RWPE2 (cell line): ENCODE results near the gene CTTNBP2.

Source experiments
- ATAC-seq: fragments of 200-7000 bp; cut with Tn5 transposase; 3 replicates; pipeline ENCODE4 v1.9.1; 2021; ENCODE audit warnings: low read depth
- DNase-seq: peaks from one replicate; pipeline ENCODE4 v3.0.0-alpha.2; 2020; ENCODE audit warnings: low spot score
- H3K27ac ChIP-seq: fragments of 450-650 bp; 2 replicates; pipeline ENCODE4 v1.5.1; 2017; ENCODE audit warnings: mild to moderate bottlenecking; ENCODE audit not compliant: poor library complexity, severe bottlenecking
- H3K27me3 ChIP-seq: fragments of 250-450 bp; sonication (Bioruptor Pico); 2 replicates; pipeline ENCODE4 v1.5.1; 2021; ENCODE audit warnings: mild to moderate bottlenecking, moderate library complexity; ENCODE audit not compliant: insufficient read depth, poor library complexity, severe bottlenecking
- H3K36me3 ChIP-seq: fragments of 250-450 bp; sonication (Bioruptor Pico); 2 replicates; pipeline ENCODE4 v1.5.1; 2020; ENCODE audit warnings: low read depth, mild to moderate bottlenecking, moderate library complexity
- H3K4me1 ChIP-seq: fragments of 250-450 bp; sonication (Bioruptor Pico); 2 replicates; pipeline ENCODE4 v1.5.1; 2021; ENCODE audit warnings: mild to moderate bottlenecking, moderate library complexity; ENCODE audit not compliant: insufficient read depth, poor library complexity, severe bottlenecking
- H3K4me3 ChIP-seq: fragments of 250-450 bp; sonication (Bioruptor Pico); 2 replicates; pipeline ENCODE4 v1.5.1; 2021; ENCODE audit warnings: mild to moderate bottlenecking, moderate library complexity; ENCODE audit not compliant: severe bottlenecking
- H3K9me3 ChIP-seq: fragments of 250-450 bp; sonication (Bioruptor Pico); 2 replicates; pipeline ENCODE4 v1.5.1; 2021; ENCODE audit warnings: mild to moderate bottlenecking, moderate library complexity; ENCODE audit not compliant: severe bottlenecking
- TF ChIP-seq, protein P1 (sequence below): fragments of 450-650 bp; IDR thresholded peaks from one replicate; pipeline ENCODE4 v1.5.1; 2017; ENCODE audit warnings: mild to moderate bottlenecking, moderate library complexity; ENCODE audit not compliant: poor library complexity, severe bottlenecking

The CTTNBP2 gene

DNA sequence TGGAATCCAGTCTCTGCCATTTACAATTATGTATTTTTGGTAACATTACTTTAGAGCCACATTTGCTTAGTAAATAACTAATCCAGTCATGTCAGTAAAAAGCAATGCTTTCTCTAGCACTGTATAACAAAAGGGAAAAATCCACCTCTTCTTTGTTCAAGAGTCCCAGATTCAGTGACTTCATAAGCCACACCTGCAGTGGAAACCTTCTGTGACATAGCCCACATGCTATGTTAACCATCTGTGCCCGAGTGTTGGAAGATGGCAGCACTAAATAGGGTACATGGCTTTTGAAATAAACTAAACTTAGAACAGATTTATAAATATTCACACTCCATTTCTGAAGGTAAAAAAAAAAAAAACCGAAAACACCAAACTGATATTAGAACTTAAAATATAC is 83.0 kb downstream of the CTTNBP2 start:
- TF ChIP-seq, protein P1, sequence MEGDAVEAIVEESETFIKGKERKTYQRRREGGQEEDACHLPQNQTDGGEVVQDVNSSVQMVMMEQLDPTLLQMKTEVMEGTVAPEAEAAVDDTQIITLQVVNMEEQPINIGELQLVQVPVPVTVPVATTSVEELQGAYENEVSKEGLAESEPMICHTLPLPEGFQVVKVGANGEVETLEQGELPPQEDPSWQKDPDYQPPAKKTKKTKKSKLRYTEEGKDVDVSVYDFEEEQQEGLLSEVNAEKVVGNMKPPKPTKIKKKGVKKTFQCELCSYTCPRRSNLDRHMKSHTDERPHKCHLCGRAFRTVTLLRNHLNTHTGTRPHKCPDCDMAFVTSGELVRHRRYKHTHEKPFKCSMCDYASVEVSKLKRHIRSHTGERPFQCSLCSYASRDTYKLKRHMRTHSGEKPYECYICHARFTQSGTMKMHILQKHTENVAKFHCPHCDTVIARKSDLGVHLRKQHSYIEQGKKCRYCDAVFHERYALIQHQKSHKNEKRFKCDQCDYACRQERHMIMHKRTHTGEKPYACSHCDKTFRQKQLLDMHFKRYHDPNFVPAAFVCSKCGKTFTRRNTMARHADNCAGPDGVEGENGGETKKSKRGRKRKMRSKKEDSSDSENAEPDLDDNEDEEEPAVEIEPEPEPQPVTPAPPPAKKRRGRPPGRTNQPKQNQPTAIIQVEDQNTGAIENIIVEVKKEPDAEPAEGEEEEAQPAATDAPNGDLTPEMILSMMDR, result no peak

DNA sequence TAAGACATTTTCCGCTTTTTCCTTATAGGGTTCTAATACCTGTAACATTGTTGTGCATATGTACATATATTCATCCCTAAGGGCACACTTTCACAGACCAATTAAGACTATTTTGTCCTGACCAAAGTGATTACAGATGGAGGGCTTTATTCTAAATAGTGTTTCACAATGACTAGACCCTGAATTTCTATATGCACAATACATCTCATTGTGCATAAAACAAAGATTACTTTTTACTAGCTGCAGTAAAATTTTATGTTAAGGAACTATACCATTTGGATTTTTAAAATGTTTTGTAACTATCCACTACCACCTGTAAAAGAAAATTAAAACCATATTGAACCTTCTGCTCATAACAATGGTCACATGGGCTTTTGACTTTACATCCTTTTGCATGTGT is 87.8 kb downstream of the CTTNBP2 start:
- Histone ChIP-seq H3K27ac (no peak overlapping the region), H3K36me3 (no peaks in the 10 kb centered on the region), H3K9me3 (no peaks in the 10 kb centered on the region), H3K4me3 (no peak overlapping the region), H3K4me1 (no peaks in the 10 kb centered on the region), H3K27me3 (no peaks in the 10 kb centered on the region)
- ATAC-seq (no peak), DNase-seq (no peak)
- TF ChIP-seq, protein P1, result no peak

More for the DNA sequence above, 83.0 kb downstream of the CTTNBP2 start:
- no peak for DNase-seq
- Histone ChIP-seq H3K9me3 (no peaks in the 10 kb centered on the region), H3K27ac (no peak overlapping the region), H3K36me3 (no peaks in the 10 kb centered on the region), H3K4me3 (no peak overlapping the region), H3K27me3 (no peaks in the 10 kb centered on the region), H3K4me1 (no peaks in the 10 kb centered on the region)
- no peak for ATAC-seq

DNA sequence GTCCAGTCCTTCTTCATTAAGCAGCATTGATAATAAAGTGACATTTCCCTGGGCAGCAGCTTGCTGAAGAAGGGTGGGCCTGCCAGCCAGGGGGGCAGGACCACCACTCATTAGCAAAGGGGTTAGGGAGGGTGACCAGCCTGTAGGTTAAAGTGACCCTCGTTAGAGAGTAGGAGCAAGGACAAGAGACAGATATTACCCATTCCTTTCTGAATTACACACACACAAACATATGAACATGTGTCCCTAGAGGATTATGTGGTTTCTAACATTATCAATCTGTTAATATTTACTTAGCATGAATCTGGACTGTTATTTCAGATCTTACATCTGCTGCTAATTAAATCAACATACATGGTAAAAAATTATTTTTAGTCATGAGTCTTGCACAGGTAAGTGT is 88.9 kb downstream of the CTTNBP2 start:
- no peaks in the 10 kb centered on the region for H3K36me3 ChIP-seq
- ATAC-seq (no peak), DNase-seq (no peak)
- H3K27ac ChIP-seq, result no peak overlapping the region
- H3K4me1 ChIP-seq, result no peaks in the 10 kb centered on the region
- no peak overlapping the region for H3K4me3 ChIP-seq
- TF ChIP-seq, protein P1, result no peak
- no peaks in the 10 kb centered on the region for H3K9me3 ChIP-seq
- H3K27me3 ChIP-seq, result no peaks in the 10 kb centered on the region

DNA sequence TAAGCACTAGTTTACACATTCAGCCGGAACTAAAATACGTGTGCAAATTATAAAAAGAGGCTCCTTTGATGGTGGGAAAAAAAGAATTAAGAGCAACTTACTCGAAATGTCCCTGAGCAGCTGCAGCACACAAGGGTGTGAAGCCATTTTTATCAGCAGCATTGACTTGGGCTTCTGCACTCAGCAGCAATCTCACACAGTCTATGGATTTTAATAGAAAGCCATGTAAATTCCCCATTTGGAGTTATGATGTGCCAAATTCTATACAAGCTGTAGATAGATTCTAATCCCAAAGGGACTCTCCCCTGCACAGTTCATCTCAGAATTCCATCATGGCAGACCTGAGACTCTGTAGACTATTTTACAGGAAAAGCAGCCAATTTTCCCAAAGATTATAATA is 90.5 kb downstream of the CTTNBP2 start:
- Histone ChIP-seq H3K27ac (no peak overlapping the region), H3K9me3 (no peaks in the 10 kb centered on the region), H3K4me1 (no peaks in the 10 kb centered on the region), H3K27me3 (no peaks in the 10 kb centered on the region), H3K4me3 (no peak overlapping the region), H3K36me3 (no peaks in the 10 kb centered on the region)
- TF ChIP-seq, protein P1, result no peak
- no peak for ATAC-seq
- DNase-seq, result no peak

DNA sequence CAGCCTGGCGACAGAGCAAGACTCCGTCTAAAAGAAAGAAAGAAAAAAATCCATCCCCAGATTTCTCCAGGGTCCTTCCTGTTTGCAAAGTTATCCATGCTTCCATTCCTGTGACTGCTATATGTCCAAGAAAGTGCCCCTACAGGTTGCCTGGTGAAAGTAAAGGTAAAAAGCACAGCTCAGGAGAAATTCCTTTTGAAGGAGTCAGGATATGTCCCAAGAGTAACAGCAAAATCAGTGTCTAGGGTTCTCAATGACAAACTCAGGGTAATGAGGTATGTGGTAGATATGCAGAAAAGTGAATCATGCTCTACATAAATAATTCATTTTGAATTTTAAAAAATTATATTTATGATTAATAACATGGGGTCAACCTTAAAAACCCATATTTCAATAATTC is 91.5 kb downstream of the CTTNBP2 start:
- peak; percentile 62 for ATAC-seq

More for the DNA sequence above, 91.5 kb downstream of the CTTNBP2 start:
- TF ChIP-seq, protein P1, result no peak
- Histone ChIP-seq H3K9me3 (no peaks in the 10 kb centered on the region), H3K4me1 (peaks cover 7% of the 10 kb centered on the region), H3K27me3 (no peaks in the 10 kb centered on the region), H3K4me3 (no peak overlapping the region), H3K27ac (no peak overlapping the region), H3K36me3 (no peaks in the 10 kb centered on the region)
- no peak for DNase-seq
